Limb (tissue), 2 donors: Measurements from ENCODE around the gene ETFBKMT.
A peak's percentile ranks its signal among the peaks of the same experiment; 100 is the strongest.
"Not testable (repeated sequence)": the region's sequence is repeated elsewhere in the genome, so short reads cannot be mapped to it uniquely, and the experiment has no call there.

Source experiments
- DNase-seq, 2 donors: peaks; one replicate each; pipeline ENCODE4 v3.0.0-alpha.2; 2016; ENCODE audit errors: extremely low spot score in 2 of 2

Gene ETFBKMT

GRCh38 chr12:31655792-31656191 lies 3.7 kb upstream of the ETFBKMT start:
- DNase-seq = no peak

DNA sequence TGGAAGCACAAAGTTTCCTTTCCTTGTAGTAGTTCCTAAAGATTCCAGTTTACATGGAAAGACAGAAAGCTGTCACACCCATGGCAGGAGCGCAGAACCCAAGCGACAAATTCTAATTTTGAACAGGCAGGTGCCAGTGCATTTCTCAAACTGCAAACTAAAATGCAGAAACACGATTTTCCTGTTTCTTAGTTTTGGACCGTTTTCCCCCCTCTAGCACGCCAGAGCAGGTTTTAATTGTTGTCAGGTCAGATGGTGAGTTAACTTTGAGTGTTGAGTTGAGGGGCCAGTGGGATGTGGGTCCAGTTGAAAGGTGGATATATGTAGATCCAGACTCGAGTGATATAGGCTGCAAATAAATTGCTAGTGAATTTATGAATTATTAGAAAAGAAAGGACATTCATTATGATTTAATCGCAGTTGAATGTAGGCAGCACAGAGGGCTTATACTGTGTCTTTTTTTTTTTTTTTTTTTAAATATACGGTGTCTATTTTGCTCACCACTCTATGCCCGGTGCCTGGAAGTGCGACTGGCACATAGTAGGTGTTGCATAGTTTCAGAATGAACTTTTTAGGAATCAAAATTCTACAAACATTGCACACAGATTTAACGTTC lies 909 bp upstream of the ETFBKMT start:
- no peak for DNase-seq

DNA sequence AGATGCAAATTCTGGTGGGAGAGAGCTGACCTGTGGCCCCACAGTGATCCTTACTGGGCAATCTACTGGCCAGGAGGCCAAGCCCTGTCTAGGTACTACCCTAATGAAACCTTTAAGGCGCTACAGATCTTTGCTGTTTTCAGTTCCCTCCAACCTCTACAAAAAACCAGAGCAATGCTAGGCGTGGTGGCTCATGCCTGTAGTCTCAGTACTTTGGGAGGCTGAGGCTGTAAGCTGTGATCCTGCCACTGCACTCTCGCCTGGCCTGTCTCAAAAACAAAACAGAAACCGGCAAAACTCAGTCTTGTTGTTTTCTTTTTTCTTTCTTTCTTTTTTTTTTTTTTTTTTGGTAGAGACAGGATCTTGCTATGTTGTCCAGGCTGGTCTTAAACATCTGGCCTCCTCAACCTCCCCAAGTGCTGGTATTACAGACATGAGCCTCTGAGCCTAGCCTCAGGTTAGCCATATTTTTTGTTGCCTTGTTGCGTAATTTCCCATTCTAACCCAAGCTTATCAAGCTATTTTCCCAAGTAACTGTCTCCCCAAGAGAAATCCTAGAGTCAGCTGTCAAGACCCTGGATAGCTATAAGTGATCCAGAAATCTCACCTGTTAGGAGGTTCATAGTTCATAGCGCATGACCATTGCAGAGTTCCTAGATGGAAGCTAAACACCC lies 2.8 kb downstream of the ETFBKMT start:
- no peak for DNase-seq

GRCh38 chr12:31663576-31663975 lies 4.1 kb downstream of the ETFBKMT start:
- DNase-seq = no peak

GRCh38 chr12:31664038-31664437 lies 4.5 kb downstream of the ETFBKMT start:
- DNase-seq = no peak

GRCh38 chr12:31669020-31669419 lies 9.5 kb downstream of the ETFBKMT start:
- DNase-seq = no peak

DNA sequence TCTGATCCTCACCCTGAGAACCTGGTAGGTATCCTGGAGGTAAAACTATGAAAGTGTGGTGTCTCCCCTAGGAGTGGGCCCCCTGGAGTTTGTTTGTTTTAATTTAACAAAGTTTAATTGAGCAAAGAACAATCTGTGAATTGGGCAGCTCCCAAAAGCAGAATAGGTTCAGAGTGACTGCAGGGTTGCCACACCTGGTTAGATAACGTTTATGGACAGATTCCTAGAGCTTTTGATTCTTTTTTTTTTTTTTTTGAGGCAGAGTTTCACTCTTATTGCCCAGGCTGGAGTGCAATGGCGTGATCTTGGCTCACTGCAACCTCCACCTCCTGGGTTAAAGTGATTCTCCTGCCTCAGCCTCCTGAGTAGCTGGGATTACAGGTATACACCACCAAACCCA lies 10.1 kb downstream of the ETFBKMT start:
- DNase-seq = not testable (repeated sequence)

DNA sequence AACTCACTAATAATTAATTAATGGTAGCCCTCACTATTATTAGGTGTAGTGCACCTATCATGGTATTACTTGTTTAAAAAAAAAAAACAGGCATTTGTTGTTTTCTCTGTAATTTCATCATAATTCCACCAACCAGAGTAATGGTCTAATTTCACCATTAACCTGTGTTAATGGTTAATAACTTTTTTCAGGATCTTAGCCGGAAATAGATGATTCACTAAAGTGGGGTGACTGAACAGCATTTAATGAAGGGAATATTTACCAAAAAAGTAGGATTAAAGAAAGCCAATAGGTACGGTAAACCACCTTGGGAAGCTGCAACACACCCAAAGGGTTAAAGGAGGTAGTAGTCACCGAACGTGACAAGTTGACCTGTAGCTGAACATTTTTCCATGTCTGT lies 13.0 kb downstream of the ETFBKMT start:
- DNase-seq = no peak

- peak in 1 of 2 donors; percentile 25 for DNase-seq
These were observed 22.9 kb downstream of the ETFBKMT start for GRCh38 chr12:31682136-31682962.

DNA sequence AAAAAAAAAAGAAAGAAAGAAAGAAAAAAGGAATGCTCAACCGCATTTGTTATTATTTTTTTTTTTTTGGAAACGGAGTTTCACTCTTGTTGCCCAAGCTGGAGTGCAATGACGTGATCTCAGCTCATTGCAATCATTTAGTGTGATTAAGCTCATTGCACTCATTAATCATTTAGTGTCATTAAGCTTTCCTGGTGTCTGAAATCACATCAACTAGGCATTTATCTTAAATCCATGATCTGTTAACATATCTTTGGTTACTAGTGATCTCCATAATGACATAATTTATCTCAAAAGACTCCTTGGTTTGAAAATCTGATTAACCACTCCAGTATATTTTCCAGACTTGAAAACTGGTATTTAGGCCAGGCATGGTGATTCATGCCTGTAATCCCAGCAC lies 26.3 kb downstream of the ETFBKMT start:
- DNase-seq = no peak

DNA sequence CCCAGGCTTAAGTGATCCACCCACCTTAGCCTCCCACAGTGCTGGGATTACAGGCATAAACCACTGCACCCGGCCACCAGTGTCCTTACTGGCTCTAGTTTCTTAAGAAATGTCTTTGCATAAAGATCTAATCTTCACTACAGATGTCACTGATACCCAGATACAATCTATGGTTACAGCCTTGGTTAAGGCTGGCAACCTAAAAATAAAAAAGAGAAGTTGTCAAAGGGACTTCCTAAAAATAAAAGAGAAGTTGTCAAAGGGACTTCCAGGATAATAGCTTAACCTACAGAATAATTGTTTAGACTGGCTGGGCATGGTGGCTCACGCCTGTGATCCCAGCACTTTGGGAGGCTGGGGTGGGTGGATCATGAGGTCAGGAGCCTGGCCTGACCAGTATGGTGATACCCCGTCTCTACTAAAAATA lies 27.6 kb downstream of the ETFBKMT start:
- DNase-seq = no peak

DNA sequence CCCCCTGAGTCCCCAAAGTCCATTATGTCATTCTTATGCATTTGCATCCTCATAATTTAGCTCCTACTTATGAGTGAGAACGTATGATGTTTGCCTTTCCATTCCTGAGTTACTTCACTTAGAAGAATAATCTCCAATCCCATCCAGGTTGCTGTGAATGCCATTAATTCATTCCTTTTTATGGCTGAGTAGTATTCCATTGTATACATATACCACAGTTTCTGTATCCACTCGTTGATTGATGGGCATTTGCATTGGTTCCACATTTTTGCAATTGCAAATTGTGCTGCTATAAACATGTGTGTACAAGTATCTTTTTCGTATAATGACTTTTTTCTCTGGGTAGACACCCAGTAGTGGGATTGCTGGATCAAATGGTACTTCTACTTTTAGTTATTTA lies 30.4 kb downstream of the ETFBKMT start:
- DNase-seq = not testable (repeated sequence)

DNA sequence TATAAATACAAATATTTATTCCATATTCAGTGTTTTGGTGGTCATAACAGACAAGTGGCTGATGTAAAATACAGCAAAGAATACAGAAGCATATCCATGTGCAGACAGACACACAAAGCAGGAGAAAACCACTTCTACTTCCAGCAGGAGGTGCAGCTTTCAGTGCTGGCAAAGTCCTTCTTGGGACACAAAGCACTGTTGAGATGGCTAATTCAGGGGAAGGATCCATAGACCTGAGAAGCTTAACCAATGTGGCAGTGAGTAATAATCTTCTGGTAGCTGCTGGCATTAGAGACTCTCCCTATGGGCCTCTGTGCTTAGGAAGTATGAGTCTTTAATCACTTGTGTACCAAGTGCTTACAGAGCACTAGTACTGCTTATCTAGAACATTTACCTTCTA lies 42.6 kb downstream of the ETFBKMT start:
- no peak for DNase-seq

DNA sequence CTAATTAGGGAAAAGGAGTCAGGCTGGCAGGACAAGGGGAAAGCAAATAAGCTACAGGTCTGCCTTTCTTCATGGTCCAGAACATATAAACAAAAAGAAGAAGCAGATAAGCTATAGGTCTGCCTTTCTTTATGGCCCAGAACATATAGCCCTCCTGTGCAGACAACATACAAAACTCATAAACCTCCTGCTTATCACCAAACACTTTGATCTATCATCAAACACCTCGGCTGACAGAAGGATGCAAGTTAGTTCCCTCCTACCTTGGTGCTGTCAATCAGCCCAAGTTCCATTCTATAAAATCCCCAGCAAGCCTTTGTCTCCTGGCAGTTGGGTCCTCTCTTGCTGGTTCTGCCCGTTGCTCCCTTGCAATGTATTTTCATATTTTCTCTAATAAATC lies 46.1 kb downstream of the ETFBKMT start:
- no peak for DNase-seq

DNA sequence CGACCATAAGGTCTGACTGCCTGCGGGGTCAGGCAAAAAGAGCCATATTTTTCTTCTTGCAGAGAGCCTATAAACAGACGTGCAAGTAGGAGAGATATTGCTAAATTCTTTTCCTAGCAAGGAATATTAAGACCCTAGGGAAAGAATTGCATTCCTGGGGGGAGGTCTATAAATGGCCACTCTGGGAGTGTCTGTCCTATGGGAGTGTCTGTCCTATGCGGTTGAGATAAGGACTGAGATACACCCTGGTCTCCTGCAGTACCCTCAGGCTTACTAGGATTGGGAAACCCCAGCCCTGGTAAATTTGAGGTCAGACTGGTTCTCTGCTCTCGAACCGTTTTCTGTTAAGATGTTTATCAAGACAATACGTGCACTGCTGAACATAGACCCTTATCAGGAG lies 48.6 kb downstream of the ETFBKMT start:
- DNase-seq = not testable (repeated sequence)

- no peak for DNase-seq
These were observed 50.7 kb downstream of the ETFBKMT start for GRCh38 chr12:31710021-31710818.

DNA sequence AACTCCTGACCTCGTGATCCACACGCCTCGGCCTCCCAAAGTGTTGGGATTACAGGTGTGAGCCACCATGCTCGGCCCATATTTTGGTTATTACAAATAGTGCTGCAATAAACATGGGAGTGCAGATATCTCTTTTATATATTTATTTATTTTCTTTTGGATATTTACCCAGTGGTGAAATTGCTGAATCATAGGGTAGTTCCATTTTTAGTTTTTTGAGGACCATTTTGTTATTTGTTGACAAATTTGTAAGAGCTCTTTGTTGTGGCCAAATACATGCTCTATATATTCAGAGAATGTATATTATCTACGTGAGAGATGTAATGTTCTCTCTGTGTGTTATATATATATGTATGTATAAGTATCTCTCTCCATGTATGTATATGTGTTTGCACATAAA lies 53.4 kb downstream of the ETFBKMT start:
- no peak for DNase-seq

- DNase-seq = no peak
These were observed 55.2 kb downstream of the ETFBKMT start for GRCh38 chr12:31714406-31715271.

GRCh38 chr12:31715283-31715825 lies 55.9 kb downstream of the ETFBKMT start:
- DNase-seq = no peak

DNA sequence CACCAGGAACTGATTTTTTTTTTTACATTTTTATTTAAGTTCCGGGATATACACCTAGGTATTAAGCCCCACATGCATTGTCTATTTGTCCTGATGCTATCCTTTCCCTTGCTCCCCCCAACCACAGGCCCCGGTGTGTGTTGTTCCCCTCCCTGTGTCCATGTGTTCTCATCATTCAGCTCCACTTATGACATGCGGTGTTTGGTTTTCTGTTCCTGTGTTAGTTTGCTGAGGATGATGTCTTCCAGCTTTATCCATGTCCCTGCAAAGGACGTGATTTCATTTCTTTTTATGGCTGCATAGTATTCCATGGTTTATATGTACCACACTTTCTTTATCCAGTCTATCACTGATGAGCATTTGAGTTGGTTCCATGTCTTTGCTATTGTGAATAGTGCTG lies 57.5 kb downstream of the ETFBKMT start:
- DNase-seq = not testable (repeated sequence)
